OCI-LY7 (cell line): ENCODE data around the gene EVI5L. TPM values are rescaled to one million over a fixed set of nuclear protein-coding genes. Genes with fewer than 3 reads are reported as not detected.
A peak's percentile ranks its signal among the peaks of the same experiment; 100 is the strongest.

Experiments used
- BruUV-seq: library from RNA; stranded (reverse); fragments of 400-500 nt; replicated peaks from 2 replicates; lab custom pipeline; 2021; lab: Mats Ljungman, UMichigan
- CTCF ChIA-PET: fragments of 300-600 bp; sonication (Branson Sonifier 250); formaldehyde crosslinking; loops from one replicate; lab custom pipeline; 2022; ENCODE audit warnings: antibody characterized with exemption; ENCODE audit not compliant: unreplicated experiment; lab: Charles Lee
- POLR2A ChIA-PET: fragments of 300-600 bp; sonication (Branson Sonifier 250); formaldehyde crosslinking; loops from one replicate; lab custom pipeline; 2022; ENCODE audit warnings: antibody characterized with exemption; lab: Charles Lee
- DNase-seq: peaks from one replicate; pipeline ENCODE4 v3.0.0-alpha.2; 2015; ENCODE audit warnings: low spot score
- H2AFZ ChIP-seq: fragments of 200-600 bp; sonication (generic), shearing (Covaris generic); 2 replicates; pipeline ENCODE4 v1.6.1; 2014; ENCODE audit warnings: mild to moderate bottlenecking, antibody characterized with exemption, low read length, moderate library complexity
- H3K27ac ChIP-seq: fragments of 200-600 bp; sonication (generic); 2 replicates; pipeline ENCODE4 v1.5.1; 2014; ENCODE audit warnings: mixed run types, low read depth, mild to moderate bottlenecking, moderate library complexity, low read length, inconsistent platforms; ENCODE audit not compliant: poor library complexity, severe bottlenecking
- H3K36me3 ChIP-seq: fragments of 200-600 bp; sonication (generic); 2 replicates; pipeline ENCODE4 v1.6.1; 2014; ENCODE audit warnings: mild to moderate bottlenecking, antibody characterized with exemption, low read length, moderate library complexity, mixed read lengths; ENCODE audit not compliant: insufficient read depth
- H3K4me1 ChIP-seq: fragments of 200-600 bp; sonication (generic); 2 replicates; pipeline ENCODE4 v1.5.1; 2014; ENCODE audit warnings: mild to moderate bottlenecking, low read length; ENCODE audit not compliant: insufficient read depth, poor library complexity, severe bottlenecking
- H3K4me2 ChIP-seq: fragments of 200-600 bp; sonication (generic); 2 replicates; pipeline ENCODE4 v1.6.1; 2014; ENCODE audit warnings: mild to moderate bottlenecking, low read length
- H3K4me3 ChIP-seq: fragments of 200-600 bp; sonication (generic); 2 replicates; pipeline ENCODE4 v1.5.1; 2014; ENCODE audit warnings: mild to moderate bottlenecking, low read depth, low read length; ENCODE audit not compliant: poor library complexity, severe bottlenecking
- H3K79me2 ChIP-seq: fragments of 200-600 bp; sonication (generic); 2 replicates; pipeline ENCODE4 v1.6.1; 2016; ENCODE audit warnings: low read depth, mild to moderate bottlenecking, low read length, moderate library complexity, mixed read lengths; ENCODE audit not compliant: insufficient read depth
- H3K9me2 ChIP-seq: fragments of 200-600 bp; sonication (generic); 2 replicates; pipeline ENCODE4 v1.6.1; 2016; ENCODE audit warnings: mild to moderate bottlenecking, low read length, mixed read lengths; ENCODE audit not compliant: insufficient read depth
- H3K9me3 ChIP-seq: fragments of 200-600 bp; sonication (generic); 2 replicates; pipeline ENCODE4 v1.6.1; 2014; ENCODE audit warnings: mild to moderate bottlenecking, mixed run types, low read length, mixed read lengths
- H4K20me1 ChIP-seq: fragments of 200-600 bp; sonication (generic); 2 replicates; pipeline ENCODE4 v1.6.1; 2014; ENCODE audit warnings: mild to moderate bottlenecking, antibody characterized with exemption, low read length, moderate library complexity, mixed read lengths; ENCODE audit not compliant: insufficient read depth
- EZH2phosphoT487 ChIP-seq: fragments of 200-600 bp; sonication (generic); IDR thresholded peaks from 2 replicates; pipeline ENCODE4 v1.6.1; 2018; ENCODE audit warnings: low read depth, borderline replicate concordance, mild to moderate bottlenecking, mixed run types, antibody characterized with exemption, low read length, moderate library complexity, mixed read lengths
- intact Hi-C: fragments of 100-400 bp; cut with micrococcal nuclease; formaldehyde crosslinking; loops from one replicate; pipeline ENCODE4 v1.10.0; 2022; ENCODE audit not compliant: unreplicated experiment
- total RNA-seq, 2 experiments: library from RNA; depleted of rRNA in 1 of 2; stranded (reverse); fragments of >200 nt in 1 of 2; shearing (Covaris generic) in 1 of 2; gene quantifications; 2 replicates each; pipeline ENCODE4 v1.2.3, GENCODE V29; 2014 to 2022
- TF ChIP-seq, protein P1 (sequence below): fragments of 200-600 bp; sonication (generic); conservative IDR thresholded peaks from 2 replicates; pipeline ENCODE4 v1.5.1; 2014; ENCODE audit warnings: mild to moderate bottlenecking, antibody characterized with exemption, low read length, moderate library complexity, mixed read lengths

The EVI5L gene
- total RNA-seq, 2 experiments from 2014 or later = 2.7 to 5.5 TPM

DNA sequence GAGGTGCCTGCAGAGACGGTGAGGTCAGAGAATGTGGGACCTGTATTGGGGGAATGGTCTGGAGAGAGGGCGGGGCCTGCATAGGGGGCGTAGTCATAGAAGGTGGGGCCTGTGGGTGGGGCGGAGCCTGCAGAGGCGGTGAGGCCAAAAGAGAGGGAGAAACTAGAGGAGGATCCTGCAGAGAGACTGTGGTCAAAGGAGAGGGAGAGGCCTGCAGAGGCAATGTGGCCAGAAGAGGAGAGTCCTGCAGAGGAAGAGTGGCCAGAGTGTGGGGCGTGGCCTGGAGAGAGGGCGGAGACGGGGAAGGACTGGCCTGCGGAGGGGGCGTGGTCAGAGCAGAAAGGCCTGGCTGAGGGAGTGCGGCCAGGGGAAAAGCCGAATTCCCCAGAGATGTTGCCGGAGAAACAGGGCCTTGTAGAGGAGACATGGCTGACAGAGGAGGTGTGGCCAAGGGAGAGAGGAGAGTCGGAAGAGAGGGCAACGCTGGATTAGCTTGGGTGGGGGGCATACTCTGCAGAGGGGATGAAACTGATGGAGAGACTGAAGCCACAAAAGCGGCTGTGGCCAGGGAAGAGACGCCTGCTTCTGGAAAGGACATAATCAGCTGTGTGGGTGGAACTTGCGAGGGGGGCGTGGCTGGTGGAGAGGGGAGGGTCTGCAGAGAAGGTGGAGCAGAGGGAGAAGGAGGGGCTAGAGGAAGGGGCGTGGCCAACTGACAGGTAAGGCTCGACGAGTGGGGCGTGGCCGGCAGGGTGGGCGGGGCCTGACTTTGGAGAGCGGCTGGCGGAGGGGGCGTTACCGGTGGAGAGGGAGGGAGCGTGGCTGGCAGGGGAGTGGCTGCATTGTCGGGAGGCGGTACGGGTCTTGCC lies 41.7 kb downstream of the EVI5L start:
- H2AFZ ChIP-seq = peak overlapping the region; percentile 19; the same call in 1 of the 2 replicates
- peaks cover 40% of the 10 kb centered on the region for H3K4me1 ChIP-seq
- BruUV-seq = no TSS peak
- H3K36me3 ChIP-seq = no peaks in the 10 kb centered on the region
- TF ChIP-seq EZH2phosphoT487 = no peak
- TF ChIP-seq, protein P1, sequence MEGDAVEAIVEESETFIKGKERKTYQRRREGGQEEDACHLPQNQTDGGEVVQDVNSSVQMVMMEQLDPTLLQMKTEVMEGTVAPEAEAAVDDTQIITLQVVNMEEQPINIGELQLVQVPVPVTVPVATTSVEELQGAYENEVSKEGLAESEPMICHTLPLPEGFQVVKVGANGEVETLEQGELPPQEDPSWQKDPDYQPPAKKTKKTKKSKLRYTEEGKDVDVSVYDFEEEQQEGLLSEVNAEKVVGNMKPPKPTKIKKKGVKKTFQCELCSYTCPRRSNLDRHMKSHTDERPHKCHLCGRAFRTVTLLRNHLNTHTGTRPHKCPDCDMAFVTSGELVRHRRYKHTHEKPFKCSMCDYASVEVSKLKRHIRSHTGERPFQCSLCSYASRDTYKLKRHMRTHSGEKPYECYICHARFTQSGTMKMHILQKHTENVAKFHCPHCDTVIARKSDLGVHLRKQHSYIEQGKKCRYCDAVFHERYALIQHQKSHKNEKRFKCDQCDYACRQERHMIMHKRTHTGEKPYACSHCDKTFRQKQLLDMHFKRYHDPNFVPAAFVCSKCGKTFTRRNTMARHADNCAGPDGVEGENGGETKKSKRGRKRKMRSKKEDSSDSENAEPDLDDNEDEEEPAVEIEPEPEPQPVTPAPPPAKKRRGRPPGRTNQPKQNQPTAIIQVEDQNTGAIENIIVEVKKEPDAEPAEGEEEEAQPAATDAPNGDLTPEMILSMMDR = no peak
- POLR2A ChIA-PET = interaction anchor here (0.6 kb wide), 1 partner anchor 89 kb away, joined by 4 read pairs; no protein-coding TSS in a partner anchor
- intact Hi-C loops = loop anchor here (2.0 kb wide), 1 partner anchor 49 kb away; the partner anchor contains the start of gene SNAPC2
- peak overlapping the region; percentile 39 for H3K27ac ChIP-seq
- H3K4me3 ChIP-seq = peak overlapping the region; percentile 4
- H3K79me2 ChIP-seq = no peaks in the 10 kb centered on the region
- H3K4me2 ChIP-seq = peak overlapping the region; percentile 39
- DNase-seq = peak; percentile 84
- CTCF ChIA-PET = no interaction called here
- no peaks in the 10 kb centered on the region for H3K9me3 ChIP-seq
- no peaks in the 10 kb centered on the region for H4K20me1 ChIP-seq
- H3K9me2 ChIP-seq = no peaks in the 10 kb centered on the region

DNA sequence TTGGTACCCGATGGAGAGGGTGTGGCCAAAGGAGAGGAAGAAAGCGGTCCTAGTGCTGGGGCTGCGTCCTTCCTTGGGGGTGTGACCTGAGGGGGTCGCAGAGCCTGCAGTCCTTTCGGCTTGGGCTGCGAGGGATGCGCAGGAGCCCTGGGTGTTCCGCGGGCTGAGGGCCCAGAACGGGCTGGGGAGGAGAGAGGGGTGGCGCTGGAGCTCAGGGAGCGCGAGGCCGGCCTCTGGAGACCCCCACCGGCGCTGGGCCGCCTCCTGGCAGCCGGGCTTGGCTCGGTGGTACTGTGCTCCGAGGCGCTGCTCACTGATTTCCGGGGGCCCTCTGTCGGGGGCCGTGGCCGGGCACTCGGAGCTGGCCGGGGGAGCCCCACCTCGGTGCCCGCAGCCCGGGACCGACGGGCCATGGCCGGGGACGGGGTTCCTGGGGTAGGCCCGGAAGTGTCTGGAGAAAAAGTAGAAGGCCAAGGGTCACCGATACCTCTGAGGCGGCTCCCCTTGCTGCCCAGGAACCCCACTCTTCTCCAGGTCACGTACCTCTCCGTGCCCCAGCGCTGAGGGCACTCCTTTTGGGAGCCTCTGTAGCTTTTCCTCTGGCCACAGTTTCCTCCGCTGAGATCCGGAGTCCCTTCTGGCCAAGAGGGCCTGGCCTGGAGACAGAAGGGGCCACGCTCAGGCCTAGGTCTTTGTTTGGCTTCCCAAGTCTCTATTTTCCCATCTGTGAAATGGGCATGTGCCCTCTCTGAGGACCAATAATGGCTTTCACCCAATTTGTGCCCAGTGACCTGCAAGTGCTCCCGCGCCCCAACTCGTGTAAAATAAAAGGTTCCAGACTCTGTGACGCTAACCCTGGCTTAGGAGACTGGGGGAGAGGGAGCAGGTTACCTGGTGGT lies 42.5 kb downstream of the EVI5L start:
- Histone ChIP-seq H2AFZ (no peak overlapping the region), H3K79me2 (no peaks in the 10 kb centered on the region), H3K4me3 (no peak overlapping the region), H4K20me1 (no peaks in the 10 kb centered on the region), H3K4me1 (peaks cover 40% of the 10 kb centered on the region), H3K36me3 (no peaks in the 10 kb centered on the region), H3K4me2 (peak overlapping the region; percentile 39; the same call in 1 of the 2 replicates), H3K9me2 (no peaks in the 10 kb centered on the region), H3K9me3 (no peaks in the 10 kb centered on the region), H3K27ac (no peak overlapping the region)
- intact Hi-C loops = no loop called here
- DNase-seq = no peak
- POLR2A ChIA-PET = interaction anchor here (0.6 kb wide), 1 partner anchor 88 kb away, joined by 4 read pairs; no protein-coding TSS in a partner anchor
- no peak for TF ChIP-seq EZH2phosphoT487
- TF ChIP-seq, protein P1 = no peak
- CTCF ChIA-PET = no interaction called here
- BruUV-seq = no TSS peak
